Erythroblast (primary cell): ENCODE data around the gene SP5.

Experiments used
- GATA1 ChIP-seq: IDR thresholded peaks from 2 replicates; pipeline ENCODE4 v1.6.1; 2011; ENCODE audit warnings: low read depth, mild to moderate bottlenecking, control low read depth, low read length, moderate library complexity
- POLR2A ChIP-seq: IDR thresholded peaks from 2 replicates; pipeline ENCODE4 v1.6.1; 2011; ENCODE audit warnings: mild to moderate bottlenecking, low read length

DNA sequence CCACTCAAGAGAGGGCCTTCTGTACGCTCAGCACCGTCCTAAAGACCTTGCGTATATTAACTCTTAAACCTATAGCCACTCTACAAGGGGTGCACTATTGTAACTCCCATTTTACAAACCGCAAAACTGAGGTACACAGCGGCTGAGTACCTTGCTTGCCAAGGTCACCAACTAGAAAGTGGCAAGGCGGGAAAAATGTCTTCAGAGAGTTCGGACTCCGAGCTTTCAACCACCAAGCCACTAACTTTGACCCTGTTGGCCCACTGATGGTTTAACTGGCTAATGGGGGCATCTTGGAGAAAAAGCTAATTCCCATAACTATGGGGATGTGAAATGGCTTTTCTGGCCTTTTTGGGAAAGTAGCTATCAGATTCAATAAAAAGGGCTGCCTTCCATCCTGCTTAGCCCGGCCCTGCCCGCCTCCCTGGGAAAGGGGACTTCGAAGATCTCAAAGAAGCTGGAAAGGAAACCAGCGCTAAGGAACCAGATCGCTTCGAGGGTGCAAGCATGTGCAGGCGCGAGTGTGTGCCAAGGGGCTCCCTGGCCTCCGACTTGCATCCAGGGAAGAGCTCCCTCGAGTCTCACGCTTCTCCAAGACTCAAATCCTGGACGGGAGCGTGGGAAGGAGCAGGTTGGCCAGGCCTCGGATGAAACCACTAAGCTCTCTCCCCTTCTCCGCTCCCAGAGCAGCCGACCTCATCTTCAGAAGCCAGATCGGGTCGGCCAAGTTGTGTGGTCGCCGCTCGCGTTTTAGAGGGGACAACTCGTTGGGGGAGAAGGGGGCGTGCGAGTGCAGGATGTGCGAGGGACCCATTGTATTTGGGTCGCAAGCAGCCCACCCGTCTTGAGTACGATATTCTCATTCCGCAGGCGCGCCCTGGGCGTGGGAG lies 2.2 kb upstream of the SP5 start:
- no peak for TF ChIP-seq POLR2A
- no peak for TF ChIP-seq GATA1
